NCI-H69 (cell line): ENCODE data around the gene GPR75.

Experiments
- DNase-seq: peaks from one replicate; lab custom pipeline; 2025; lab: John Stamatoyannopoulos, UW

GPR75 gene

DNA sequence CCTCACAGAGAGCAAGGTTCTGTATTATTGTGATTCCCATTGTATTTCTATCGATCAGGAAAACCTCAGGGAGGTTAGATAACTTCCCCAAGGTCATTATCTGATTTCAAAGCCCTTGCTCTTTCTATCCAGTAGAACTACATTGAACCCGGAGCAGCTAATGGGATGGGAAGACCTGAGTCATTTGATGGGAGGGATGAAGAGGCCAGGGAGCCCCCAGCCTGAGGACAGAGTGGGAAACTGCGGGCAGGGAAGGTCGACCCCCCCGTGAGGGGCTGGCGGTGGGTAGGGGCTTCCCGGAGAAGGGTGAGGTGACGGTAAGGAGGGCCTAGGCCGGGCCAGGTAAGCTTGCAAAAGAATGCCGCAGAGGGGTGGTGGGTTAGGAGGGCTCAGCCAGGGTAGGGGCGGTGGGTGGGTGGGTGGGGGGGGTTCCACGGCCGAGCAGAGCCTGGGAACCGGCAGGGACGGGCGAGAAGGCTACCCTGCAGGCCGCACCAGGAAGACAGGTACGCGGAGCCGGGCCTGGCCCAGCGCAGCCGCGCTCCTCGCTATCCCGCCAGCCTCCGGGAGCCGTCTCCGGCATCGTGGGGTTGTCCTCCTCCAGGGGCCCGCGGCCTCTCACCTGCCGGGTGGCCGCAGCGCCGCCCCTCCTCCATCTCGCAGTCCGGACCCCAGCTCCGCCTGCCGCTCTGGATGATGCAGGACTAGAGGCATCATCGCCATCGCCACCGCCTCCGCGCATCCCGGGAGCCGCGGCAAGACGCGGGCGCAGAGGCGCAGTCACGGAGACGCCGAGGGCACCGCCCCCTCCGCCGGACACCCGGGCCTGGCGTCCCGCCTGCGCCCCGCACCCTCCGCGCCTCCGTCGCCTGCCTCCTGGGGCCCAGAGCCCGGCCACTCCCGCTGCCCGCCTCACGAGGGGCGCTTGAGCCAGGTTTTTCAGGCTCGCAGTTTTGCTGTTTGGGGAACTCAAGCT lies at the start of gene GPR75:
Gene GPR75, minus strand, starts transcription at position 762 of the 976 bp plus-strand sequence. CDS start 5,211 bp downstream, outside the sequence.
- DNase-seq: no peak

DNA sequence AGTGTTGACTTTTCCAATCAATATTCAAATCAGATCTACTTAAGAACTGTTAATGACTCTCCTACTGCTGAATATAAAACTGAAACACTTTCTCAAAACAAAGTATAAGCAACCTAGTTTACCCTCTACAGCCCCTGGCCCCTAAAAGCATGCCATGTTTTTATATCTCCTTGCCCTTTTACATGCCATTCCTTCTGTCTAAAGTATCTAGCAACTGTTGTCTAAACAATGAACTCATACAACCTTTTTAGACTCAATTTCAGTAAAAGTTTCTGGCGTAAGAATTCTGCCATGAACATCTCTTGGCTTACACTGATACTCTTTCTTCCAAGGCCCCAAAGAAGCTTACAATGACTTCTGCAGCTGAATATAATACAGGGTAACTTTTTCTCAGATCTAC lies 47.8 kb upstream of the GPR75 start:
- DNase-seq: no peak

DNA sequence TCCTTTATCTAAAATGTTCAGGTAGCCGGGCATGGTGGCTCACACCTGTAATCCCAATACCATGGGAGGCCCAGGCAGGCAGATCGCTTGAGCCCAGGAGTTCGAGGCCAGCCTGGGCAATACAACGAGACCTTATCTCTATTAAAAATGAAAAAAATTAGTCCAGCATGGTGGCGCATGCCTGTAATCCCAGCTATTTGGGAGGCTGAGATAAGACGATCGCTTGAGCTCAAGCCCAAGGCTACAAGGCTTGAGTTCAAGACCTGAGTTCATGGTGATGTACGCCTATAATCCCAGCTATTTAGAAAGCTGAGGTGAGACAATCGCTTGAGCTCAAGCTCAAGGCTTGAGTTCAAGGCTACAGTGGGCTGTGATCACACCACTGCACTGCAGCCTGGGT lies 45.6 kb upstream of the GPR75 start:
- DNase-seq: no peak

- no peak for DNase-seq
Measured at GRCh38 chr2:53903011-53903410, 43.2 kb upstream of the GPR75 start.

DNA sequence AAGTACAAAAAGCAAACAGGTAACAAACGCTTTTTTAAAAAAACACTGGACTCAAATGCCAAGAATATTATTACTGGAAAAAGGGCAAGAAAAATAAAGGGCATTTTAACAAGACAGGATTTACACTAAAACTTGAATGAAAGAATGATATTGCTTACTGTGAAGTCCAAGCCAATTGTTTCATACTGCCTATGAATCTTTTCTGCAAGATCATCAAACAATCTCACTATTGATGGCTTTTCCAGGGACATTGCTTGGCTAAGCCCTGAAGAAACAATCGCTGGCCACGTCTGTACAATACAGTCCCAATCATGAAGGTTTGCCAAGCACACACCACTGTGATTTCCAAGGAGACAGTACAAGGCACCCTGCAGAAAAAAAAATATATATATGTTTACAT lies 41.4 kb upstream of the GPR75 start:
- no peak for DNase-seq

- no peak for DNase-seq
Measured at GRCh38 chr2:53896864-53897263, 37.1 kb upstream of the GPR75 start.

- no peak for DNase-seq
Measured at GRCh38 chr2:53886406-53887280, 26.9 kb upstream of the GPR75 start.

DNA sequence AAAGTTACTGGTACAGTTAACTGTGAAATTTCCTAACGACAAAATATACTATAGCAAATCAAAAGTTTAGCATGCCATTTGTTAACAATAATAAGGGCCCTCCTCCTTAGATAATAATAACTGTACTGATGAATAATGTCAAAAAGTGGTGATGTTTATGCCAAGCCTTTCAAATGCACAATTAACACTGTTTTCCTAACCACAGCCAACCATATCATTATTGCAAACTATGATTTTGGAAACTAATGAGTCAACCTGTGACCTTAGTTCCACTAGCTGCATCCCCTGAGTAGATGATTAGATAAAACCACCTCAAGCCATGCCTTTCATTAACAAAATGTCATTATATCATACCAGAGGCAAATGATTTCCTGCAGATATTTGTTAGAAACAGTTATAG lies 25.1 kb upstream of the GPR75 start:
- DNase-seq: no peak

DNA sequence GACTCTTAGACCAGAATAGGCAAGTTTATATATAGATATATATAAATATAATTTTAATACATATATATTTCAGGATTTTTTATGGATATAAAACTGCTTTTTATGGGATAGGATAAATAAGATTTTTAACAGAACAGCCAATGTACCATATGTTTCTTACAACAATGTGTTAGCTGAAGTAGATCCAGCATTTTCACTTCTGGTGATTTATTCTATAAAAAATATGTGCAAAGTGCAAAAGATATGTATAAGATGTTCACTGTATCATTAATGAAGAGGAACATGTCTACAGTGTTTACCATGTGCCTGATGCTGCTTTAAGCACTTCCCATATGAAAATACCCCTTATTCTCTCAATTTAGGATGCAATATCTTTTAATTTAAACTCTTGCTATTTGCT lies 22.2 kb upstream of the GPR75 start:
- no peak for DNase-seq

- DNase-seq: no peak
Measured at GRCh38 chr2:53881360-53881759, 21.6 kb upstream of the GPR75 start.

DNA sequence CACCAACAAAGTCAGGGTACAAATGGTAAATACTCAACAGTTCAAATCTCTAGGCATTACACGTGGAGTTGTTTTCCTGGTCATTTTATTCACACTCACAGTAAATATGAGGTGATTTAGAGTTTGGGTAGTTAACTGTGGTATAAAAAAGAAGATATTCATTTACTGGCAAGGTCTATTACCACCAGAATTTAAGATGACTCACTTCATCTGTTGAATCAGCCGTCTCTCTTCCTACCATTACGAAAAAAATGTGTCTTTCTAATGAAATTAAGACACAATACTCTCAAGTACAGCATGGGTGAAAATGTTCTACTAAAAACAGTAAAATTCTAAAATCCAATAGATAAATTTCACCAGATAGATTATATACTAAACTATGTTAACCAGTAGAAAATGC lies 21.0 kb upstream of the GPR75 start:
- no peak for DNase-seq

- DNase-seq: no peak
Measured at GRCh38 chr2:53877556-53877955, 17.8 kb upstream of the GPR75 start.

DNA sequence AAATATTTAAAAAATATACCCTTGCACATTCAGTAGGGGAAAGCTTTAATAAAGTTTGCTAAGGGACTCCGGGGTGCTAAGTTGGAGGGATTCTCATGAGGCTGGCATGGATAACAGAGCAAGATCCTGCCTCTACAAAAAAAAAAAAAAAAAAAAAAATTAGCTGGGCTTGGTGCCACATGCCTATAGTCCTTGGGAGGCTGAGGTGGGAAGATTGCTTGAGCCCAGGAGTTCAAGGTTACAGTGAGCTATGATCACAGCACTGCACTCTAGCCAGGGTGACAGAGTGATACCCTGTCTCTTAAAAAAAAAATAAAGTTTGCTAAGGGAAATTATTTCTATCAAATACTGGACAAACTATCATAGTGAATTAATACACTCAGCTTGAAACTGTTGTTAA lies 17.3 kb upstream of the GPR75 start:
- no peak for DNase-seq

- DNase-seq: no peak
Measured at GRCh38 chr2:53874401-53874950, 14.7 kb upstream of the GPR75 start.

DNA sequence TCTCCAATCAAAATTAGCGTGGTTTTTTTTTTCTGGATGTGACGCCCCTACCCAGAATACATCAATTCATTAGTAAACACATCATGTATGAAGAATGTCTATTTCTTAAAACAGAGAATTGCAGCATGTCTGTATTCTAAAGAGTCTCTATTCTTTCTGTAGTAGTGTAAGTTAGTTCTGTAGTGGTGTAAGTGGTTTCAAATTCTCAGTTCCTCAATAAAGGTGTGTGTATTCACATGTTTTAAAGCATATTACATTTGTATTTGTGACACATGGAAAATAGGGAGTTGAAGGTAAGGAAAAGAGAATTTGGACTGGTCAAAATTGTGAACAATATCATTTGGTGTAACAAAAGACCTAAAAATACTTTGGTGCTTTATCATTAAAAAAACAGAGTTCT lies 8.0 kb upstream of the GPR75 start:
- DNase-seq: no peak

- DNase-seq: no peak
Measured at GRCh38 chr2:53867169-53867568, 7.4 kb upstream of the GPR75 start.

DNA sequence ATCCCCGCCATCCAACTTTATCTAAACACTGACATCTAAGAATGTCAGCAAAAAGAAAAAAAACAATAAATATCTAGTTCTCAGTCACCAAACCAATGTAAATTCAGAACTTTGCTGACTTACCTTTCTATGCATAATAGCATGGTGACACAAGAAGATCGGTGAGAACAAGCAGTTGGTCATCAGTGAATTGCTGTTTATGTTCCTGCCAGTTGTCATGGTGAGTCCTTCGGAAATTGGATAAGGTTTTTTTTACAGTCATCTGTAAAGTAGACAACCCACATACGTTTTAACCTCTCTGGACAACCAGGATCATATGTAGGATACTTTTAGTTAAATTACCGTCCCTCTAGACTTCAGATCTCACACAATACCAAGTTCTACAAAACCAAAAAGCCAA lies 6.2 kb upstream of the GPR75 start:
- DNase-seq: no peak

DNA sequence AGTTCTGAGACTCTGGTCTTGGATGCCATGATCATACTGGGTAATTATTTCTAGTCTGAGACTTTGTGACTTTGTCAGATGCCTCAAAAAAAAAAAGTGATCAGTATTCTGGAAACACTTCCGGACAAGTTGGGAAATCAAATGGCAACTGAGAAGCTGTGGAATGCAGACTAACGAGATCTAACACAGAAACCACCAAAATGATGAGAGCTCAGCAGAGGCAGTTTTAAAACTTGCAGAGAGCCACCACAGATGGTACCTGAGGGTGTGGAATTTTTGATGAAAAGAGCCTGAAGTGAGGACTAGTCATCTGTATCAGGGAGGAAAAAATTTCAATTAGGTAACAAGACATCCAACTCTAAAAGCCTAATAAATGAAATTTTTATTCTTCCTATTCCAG lies 5.5 kb upstream of the GPR75 start:
- DNase-seq: no peak

GRCh38 chr2:53863538-53864227 lies 3.9 kb upstream of the GPR75 start:
- no peak for DNase-seq

GRCh38 chr2:53861824-53862223 lies 2.1 kb upstream of the GPR75 start:
- DNase-seq: no peak

- no peak for DNase-seq
Measured at GRCh38 chr2:53856272-53856671, 3.5 kb downstream of the GPR75 start.

GRCh38 chr2:53854678-53855077 lies 5.1 kb downstream of the GPR75 start:
- no peak for DNase-seq
